ENCODE data around the gene RASGRP4.

RASGRP4 gene

DNA sequence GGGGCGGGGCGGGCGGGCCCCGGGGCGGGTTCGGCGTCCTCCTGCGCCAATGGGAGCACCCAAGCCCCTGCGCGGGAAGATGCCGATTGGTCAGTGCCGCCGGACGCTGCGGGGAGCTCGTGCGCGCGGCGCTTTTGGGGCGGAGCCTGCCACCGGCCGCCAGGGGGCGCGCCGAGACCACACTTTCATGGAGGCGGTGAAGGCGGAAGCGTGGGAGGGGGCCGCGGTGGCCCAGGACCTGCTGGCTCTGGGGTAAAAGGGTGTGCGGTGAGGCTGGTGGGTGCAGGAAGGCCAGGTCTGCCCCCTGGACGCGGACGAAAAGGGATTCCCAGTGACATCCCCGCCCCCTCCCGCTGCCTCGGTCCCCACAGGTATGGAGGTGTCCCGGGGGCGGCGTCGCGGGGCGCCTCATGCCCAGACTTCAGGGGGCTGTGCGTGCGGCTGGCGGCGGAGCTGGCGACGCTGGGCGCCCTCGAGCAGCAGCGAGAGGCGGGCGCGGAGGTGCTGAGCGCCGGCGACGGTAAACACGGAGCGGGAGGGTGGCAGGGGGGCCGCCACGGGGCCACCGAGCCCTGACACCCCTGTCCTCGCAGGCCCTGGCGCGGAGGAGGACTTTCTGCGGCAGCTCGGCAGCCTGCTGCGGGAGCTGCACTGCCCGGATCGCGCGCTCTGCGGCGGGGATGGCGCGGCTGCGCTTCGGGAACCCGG, 22.9 kb downstream of the RASGRP4 start, which contains the start of gene FAM98C:
Gene FAM98C, plus strand, starts transcription at position 127 of the 708 bp plus-strand sequence. Its CDS starts 61 bp downstream, at position 188.
- H3K4me3 Mint-ChIP-seq = peak within 1 kb of the TSS; percentile 93 to 97
- H3K27me3 Mint-ChIP-seq = peaks cover 9 to 14% of the 10 kb centered on the region in 2 donors
- H3K27ac Mint-ChIP-seq = peak within 1 kb of the TSS; percentile 95
- peak; percentile 93 for ATAC-seq (replicated peaks)
- peak; percentile 96 to 98 (median 97) for DNase-seq
- H3K36me3 Mint-ChIP-seq (ENCODE audit: insufficient read depth) = peaks cover 41% of the 10 kb centered on the region
- H3K4me1 Mint-ChIP-seq (ENCODE audit: low read depth in 2 of 2) = peaks cover 10 to 15% of the 10 kb centered on the region in 2 donors
- no peaks in the 10 kb centered on the region for H3K9me3 Mint-ChIP-seq

DNA sequence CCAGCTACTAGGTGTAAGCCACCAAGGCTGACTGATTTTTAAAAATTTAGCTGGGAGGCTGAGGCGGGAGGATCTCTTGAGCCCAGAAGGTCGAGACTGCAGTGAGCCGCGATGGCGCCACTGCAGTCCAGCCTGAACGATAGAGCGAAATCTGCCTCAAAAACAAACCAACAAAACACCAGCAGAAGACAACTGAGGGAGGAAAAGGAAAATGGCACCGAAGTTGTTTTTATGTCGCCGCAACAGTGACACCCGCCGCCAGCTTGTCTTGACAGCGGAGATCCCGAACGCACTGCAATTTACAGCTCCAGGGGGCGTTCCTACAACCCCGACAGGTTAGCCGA, 23.4 kb downstream of the RASGRP4 start:
- H3K27me3 Mint-ChIP-seq = peaks cover 9 to 14% of the 10 kb centered on the region in 2 donors
- peaks cover 36% of the 10 kb centered on the region for H3K36me3 Mint-ChIP-seq (ENCODE audit: insufficient read depth)
- peak overlapping the region; percentile 95 for H3K27ac Mint-ChIP-seq
- DNase-seq (no peak), ATAC-seq (replicated peaks) (no peak)
- peak overlapping the region; percentile 93 to 97 for H3K4me3 Mint-ChIP-seq
- peaks cover 10 to 15% of the 10 kb centered on the region in 2 donors for H3K4me1 Mint-ChIP-seq (ENCODE audit: low read depth in 2 of 2)
- no peaks in the 10 kb centered on the region for H3K9me3 Mint-ChIP-seq

DNA sequence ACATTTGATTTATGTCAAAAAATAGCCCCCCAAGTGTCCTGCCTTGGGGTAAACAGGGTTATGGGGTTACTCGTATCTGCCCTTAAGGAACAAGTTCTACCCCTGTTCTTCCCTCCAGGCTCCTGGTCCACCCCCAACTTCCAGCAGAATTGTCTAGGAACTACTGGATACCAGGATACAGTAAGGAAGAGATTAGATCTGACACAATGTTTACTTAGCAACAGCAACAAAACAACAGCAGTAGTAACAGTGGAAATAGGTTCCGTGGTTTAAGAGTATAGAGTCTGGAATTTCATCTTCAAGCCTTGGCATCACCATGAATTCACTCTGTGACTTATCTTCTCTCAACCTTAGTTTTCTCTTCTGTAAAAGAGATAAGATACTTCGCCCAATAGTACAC, 24.9 kb downstream of the RASGRP4 start:
- Mint-ChIP-seq H3K4me1 (ENCODE audit: low read depth in 2 of 2) (peaks cover 10 to 23% of the 10 kb centered on the region in 2 donors), H3K27me3 (peaks cover 9 to 14% of the 10 kb centered on the region in 2 donors), H3K9me3 (no peaks in the 10 kb centered on the region), H3K27ac (no peak overlapping the region), H3K36me3 (ENCODE audit: insufficient read depth) (peaks cover 28% of the 10 kb centered on the region), H3K4me3 (no peak overlapping the region)
- ATAC-seq (replicated peaks) (no peak), DNase-seq (no peak)

DNA sequence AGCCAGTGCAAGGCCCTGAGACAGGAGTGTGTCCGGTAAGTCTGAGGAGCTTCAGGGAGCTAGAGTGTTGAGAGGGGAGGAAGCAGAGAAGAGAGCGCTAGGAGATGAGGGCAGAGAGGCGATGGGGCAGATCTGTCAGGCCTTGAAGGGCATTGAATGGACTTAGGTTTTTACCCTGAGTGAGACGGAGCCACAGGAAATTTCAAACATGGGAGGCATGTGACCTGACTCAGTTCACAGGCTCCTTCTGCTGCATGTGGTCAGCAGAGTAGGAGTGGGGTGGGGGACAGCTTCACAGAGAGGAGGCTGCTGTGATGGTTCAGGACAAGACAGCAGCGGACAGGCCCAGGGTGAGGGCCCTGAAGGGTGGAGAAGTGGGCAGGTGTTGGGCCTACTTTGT, 25.7 kb downstream of the RASGRP4 start:
- H3K27me3 Mint-ChIP-seq = peaks cover 9 to 14% of the 10 kb centered on the region in 2 donors
- no peak for ATAC-seq (replicated peaks)
- no peak overlapping the region for H3K27ac Mint-ChIP-seq
- peaks cover 21% of the 10 kb centered on the region for H3K36me3 Mint-ChIP-seq (ENCODE audit: insufficient read depth)
- H3K4me3 Mint-ChIP-seq = no peak overlapping the region
- peaks cover 10 to 22% of the 10 kb centered on the region in 2 donors for H3K4me1 Mint-ChIP-seq (ENCODE audit: low read depth in 2 of 2)
- H3K9me3 Mint-ChIP-seq = no peaks in the 10 kb centered on the region
- DNase-seq = no peak

DNA sequence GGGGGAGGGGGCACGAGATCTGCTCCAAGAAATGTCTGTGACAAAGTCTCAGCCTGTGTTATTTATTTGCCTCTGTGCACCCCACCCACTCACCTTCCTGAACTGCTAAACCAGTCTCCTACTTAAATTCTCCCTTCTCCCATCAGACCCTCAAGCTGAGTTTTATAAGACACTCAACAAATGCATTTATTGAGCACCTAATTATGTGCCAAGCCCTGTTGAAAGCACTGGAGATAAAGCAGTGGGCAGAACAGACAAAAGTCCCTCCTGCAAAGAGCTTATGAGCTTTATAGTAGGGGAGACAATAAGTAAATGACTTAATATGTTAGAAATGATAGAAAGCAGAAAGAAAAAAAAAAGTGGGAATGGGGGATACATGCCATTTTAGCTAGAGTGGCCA, 26.5 kb downstream of the RASGRP4 start:
- H3K4me3 Mint-ChIP-seq = no peak overlapping the region
- H3K27ac Mint-ChIP-seq = no peak overlapping the region
- ATAC-seq (replicated peaks) (no peak), DNase-seq (no peak)
- no peaks in the 10 kb centered on the region for H3K9me3 Mint-ChIP-seq
- H3K4me1 Mint-ChIP-seq (ENCODE audit: low read depth in 2 of 2) = peaks cover 10 to 19% of the 10 kb centered on the region in 2 donors
- peaks cover 9 to 14% of the 10 kb centered on the region in 2 donors for H3K27me3 Mint-ChIP-seq
- H3K36me3 Mint-ChIP-seq (ENCODE audit: insufficient read depth) = peaks cover 12% of the 10 kb centered on the region

DNA sequence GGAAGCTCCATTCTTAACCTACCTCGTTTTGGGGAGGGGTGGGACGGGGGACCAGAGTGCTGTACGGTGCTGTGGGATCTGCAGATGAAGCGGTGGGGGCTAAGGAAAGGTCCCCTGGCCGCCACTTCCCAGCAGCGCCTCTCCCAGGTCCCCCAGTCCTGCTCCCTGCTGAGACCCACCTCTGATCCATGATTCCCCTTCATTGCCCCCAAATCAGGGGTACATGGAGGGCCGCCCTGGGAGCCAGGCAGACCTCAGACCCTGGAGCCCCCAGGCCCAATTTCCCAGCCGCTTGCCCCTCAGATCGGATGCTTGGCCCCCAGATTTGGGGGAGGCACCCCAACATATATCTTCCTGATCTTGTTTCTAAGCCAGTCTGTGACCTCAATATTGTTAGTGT, 26.9 kb downstream of the RASGRP4 start:
- Mint-ChIP-seq H3K9me3 (no peaks in the 10 kb centered on the region), H3K4me1 (ENCODE audit: low read depth in 2 of 2) (peaks cover 7 to 18% of the 10 kb centered on the region in 2 donors), H3K36me3 (ENCODE audit: insufficient read depth) (peaks cover 10% of the 10 kb centered on the region), H3K27ac (no peak overlapping the region), H3K27me3 (peaks cover 9 to 14% of the 10 kb centered on the region in 2 donors), H3K4me3 (no peak overlapping the region)
- ATAC-seq (replicated peaks) (no peak), DNase-seq (no peak)

DNA sequence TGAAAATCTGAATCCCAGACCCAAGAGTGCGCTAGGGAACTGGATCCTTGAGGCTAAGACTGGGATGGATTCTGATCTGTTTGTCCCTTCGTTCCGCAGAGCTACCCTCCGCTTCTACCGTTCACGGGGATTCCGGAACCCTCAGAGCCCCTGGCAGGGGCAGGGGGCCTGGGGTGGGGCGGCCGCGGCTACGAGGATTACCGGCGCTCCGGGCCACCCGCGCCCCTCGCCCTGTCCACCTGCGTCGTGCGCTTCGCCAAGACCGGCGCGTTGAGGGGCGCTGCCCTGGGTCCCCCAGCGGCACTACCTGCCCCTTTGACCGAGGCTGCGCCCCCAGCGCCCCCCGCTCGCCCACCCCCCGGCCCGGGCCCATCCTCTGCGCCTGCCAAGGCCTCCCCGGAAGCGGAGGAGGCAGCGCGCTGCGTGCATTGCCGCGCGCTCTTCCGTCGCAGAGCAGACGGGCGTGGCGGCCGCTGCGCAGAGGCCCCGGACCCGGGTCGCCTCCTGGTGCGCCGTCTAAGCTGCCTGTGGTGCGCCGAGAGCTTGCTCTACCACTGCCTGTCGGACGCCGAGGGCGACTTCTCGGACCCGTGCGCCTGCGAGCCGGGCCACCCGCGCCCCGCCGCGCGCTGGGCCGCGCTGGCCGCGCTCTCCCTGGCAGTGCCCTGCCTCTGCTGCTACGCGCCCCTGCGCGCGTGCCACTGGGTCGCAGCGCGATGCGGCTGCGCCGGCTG, 30.5 kb downstream of the RASGRP4 start:
- ATAC-seq (replicated peaks) = peak; percentile 83
- Mint-ChIP-seq H3K4me1 (ENCODE audit: low read depth in 2 of 2) (peaks cover 4 to 15% of the 10 kb centered on the region in 2 donors), H3K27me3 (peaks cover 9 to 14% of the 10 kb centered on the region in 2 donors), H3K4me3 (peak overlapping the region; percentile 67 to 69), H3K27ac (peak overlapping the region in 1 of 2 donors; percentile 68), H3K9me3 (no peaks in the 10 kb centered on the region), H3K36me3 (ENCODE audit: insufficient read depth) (no peaks in the 10 kb centered on the region)
- DNase-seq = peak in 1 of 3 experiments; percentile 35

DNA sequence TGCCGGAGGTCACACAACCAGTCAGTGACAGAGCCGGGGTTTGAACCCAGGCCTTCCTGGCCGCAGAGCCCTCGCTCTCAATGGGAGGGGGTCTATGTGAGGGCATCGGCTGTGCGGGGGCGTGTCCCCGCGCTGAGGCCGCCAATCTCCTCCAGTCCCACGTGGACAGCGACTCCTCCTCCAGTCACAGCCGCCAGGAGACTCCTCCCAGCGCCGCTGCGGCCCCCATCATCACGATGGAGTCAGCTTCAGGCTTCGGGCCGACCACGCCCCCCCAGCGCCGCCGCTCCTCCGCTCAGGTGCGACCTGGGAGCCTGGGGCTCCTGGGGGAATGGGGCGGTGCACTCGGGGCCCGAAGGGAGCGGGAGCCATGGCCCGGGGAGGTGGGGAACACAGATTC, 31.5 kb downstream of the RASGRP4 start:
- H3K4me1 Mint-ChIP-seq (ENCODE audit: low read depth in 2 of 2) = peaks cover 5 to 17% of the 10 kb centered on the region in 2 donors
- peak overlapping the region; percentile 63 to 67 for H3K4me3 Mint-ChIP-seq
- DNase-seq (peak in 1 of 3 experiments; percentile 41), ATAC-seq (replicated peaks) (peak; percentile 64)
- no peaks in the 10 kb centered on the region for H3K36me3 Mint-ChIP-seq (ENCODE audit: insufficient read depth)
- H3K27ac Mint-ChIP-seq = peak overlapping the region; percentile 9 to 68
- no peaks in the 10 kb centered on the region for H3K9me3 Mint-ChIP-seq
- peaks cover 4 to 8% of the 10 kb centered on the region in 2 donors for H3K27me3 Mint-ChIP-seq

DNA sequence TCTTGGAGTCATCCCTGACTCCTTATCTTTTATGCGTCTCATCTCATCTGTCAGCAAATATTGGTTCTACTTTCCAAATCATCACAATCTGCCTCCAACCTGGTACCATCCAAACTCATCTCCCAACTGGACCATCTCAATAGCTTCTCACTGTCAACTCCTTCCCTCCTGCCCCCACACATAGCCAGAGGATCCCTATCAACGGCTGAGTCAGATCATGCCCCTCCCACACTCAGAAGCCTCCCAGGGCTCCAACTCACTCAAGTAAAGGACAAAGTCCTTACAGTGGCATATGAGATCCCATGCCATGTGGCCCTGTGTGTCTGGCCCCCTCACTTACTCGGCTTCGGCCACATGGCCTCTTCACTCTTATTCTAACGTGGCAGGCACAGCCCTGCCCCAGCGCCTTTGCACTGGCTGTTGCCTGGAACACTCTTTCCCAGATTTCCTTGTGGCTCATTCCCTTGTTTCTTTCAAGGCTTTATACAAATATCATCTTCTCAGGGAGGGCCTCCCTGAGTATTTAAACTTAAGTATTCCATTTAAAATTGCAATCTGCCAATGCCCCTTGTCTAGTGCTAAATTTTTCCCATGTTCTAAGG, 33.2 kb downstream of the RASGRP4 start:
- Mint-ChIP-seq H3K27ac (no peak overlapping the region), H3K4me1 (ENCODE audit: low read depth in 2 of 2) (peaks cover 12 to 21% of the 10 kb centered on the region in 2 donors), H3K9me3 (no peaks in the 10 kb centered on the region), H3K36me3 (ENCODE audit: insufficient read depth) (peaks cover 4% of the 10 kb centered on the region), H3K27me3 (no peaks in the 10 kb centered on the region), H3K4me3 (no peak overlapping the region)
- DNase-seq (no peak), ATAC-seq (replicated peaks) (no peak)

DNA sequence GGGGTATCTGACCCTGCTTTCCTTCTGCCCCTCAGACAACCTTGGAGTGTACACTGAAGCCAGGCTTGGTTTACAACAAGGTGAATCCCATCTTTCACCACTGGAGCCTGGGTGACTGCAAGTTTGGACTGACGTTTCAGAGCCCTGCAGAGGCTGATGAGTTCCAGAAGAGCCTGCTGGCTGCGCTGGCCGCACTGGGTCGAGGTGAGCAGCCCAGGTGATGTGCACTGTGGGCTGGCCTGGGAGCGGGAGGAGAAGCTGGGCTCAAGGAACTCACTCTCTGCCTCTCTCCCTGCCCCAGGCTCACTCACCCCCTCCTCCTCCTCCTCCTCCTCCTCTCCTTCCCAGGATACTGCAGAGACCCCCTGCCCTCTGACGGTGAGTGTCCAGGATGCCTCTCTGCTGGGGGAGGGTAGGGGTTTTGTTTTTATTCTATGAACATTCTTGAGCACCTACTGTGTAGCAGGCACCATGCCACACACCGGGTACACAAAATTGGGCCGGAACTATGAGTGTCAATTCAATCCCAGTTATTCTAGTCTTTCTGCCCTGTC, 34.0 kb downstream of the RASGRP4 start:
- Mint-ChIP-seq H3K9me3 (no peaks in the 10 kb centered on the region), H3K4me1 (ENCODE audit: low read depth in 2 of 2) (peaks cover 16 to 24% of the 10 kb centered on the region in 2 donors), H3K4me3 (no peak overlapping the region), H3K27me3 (no peaks in the 10 kb centered on the region), H3K27ac (no peak overlapping the region), H3K36me3 (ENCODE audit: insufficient read depth) (peaks cover 11% of the 10 kb centered on the region)
- no peak for DNase-seq
- ATAC-seq (replicated peaks) = no peak

DNA sequence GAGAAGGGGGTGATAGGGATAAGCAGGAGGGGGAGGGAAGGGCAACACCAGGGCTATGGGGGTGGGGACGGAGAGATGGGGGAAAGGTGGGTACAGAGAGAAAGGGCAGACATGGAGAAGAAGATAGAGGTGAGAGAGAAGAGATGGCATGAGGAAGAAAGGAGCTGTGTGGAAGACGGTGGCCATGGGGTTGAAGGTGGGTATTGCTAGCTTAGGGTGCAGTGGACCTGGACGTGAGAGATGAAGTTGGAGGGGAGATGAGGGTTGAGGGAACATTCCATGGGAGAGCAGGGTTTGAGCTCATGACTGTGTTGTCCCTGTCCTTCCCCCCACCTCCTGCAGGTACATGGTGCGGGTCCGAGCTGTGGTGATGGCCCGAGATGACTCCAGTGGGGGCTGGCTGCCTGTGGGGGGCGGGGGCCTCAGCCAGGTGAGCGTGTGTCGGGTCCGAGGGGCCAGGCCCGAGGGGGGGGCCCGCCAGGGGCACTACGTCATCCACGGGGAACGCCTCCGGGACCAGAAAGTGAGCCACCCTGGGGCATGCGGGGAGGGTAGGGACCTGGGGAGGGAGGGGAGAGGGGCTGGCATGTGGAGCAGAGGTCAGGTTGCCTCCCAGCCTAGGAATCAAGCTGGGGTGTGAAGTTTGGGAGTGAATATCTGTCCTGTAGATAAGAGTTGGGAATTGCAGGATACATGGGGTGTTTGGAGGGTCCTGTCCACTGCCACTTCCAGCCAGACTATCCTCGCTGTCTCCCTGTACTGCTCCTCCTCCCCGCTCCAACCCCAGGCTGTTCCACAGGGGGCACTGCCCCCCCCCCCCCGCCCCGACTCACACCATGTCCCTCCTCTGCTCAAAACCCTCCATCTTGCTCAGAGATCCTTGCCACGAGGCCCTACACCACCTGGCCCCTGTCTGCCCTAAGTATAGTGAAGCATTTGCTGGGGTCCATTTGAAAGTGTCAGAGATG, 35.8 kb downstream of the RASGRP4 start:
- DNase-seq = no peak

DNA sequence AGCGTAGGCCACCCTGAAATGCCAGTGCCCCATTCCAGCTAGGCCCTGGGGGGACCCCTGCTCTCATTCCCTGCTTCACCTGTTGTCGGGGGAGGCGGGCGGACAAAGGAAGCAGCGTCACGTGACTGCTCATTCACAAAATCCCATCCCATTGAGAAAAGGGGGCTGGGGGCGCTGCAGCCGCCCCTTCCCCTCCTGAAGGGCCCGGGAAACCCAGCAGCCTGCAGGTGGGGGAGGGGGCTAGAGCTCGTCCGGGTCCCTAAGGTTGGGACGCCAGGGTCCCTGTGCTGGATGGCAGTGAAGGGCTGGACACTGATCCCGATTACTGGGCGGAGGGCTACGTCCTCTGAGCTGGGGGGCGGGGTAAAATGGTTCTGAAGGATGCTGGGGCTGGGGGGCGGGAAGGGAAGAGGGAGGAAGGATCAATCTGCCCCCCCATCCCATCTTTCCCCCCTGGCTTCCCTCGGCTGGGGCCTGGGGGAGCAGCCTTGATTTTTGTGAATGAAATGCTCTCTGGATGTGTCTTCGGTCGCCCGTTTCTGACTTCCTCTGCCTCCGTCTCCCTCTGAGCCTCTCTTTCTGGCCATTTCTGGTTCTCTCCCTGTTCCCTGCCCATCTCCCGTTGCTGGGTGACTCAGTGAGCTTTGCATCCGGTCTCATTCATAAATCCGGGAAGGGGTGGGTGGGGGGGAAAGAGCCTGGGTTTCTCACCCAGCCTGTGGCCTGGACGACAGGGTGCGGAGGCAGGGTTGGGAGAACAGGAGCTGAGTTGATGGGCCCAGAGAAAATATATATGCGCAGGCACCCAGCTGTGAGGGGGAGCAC, 36.7 kb downstream of the RASGRP4 start:
- Mint-ChIP-seq H3K27ac (no peak overlapping the region), H3K9me3 (no peaks in the 10 kb centered on the region), H3K4me1 (ENCODE audit: low read depth in 2 of 2) (peaks cover 12 to 15% of the 10 kb centered on the region in 2 donors), H3K36me3 (ENCODE audit: insufficient read depth) (peaks cover 17% of the 10 kb centered on the region), H3K4me3 (peak overlapping the region; percentile 60 to 85), H3K27me3 (no peaks in the 10 kb centered on the region)
- ATAC-seq (replicated peaks) (no peak), DNase-seq (no peak)

More for the DNA sequence above, 35.8 kb downstream of the RASGRP4 start:
- no peak overlapping the region for H3K27ac Mint-ChIP-seq
- ATAC-seq (replicated peaks) = no peak
- peak overlapping the region; percentile 60 to 85 for H3K4me3 Mint-ChIP-seq
- H3K36me3 Mint-ChIP-seq (ENCODE audit: insufficient read depth) = peaks cover 11% of the 10 kb centered on the region
- peaks cover 16 to 17% of the 10 kb centered on the region in 2 donors for H3K4me1 Mint-ChIP-seq (ENCODE audit: low read depth in 2 of 2)
- no peaks in the 10 kb centered on the region for H3K9me3 Mint-ChIP-seq
- no peaks in the 10 kb centered on the region for H3K27me3 Mint-ChIP-seq
